HepG2 (cell line): ENCODE measurements around the gene SH3D19. TPM values are rescaled to one million over a fixed set of nuclear protein-coding genes. Genes with fewer than 3 reads are reported as not detected.

Experiments
- ATAC-seq: fragments of 200-7000 bp; cut with Tn5 transposase; 3 replicates; pipeline ENCODE4 v1.9.1; 2020; ENCODE audit warnings: mild to moderate bottlenecking, moderate library complexity
- BruUV-seq: library from RNA; stranded (reverse); fragments of 400-500 nt; replicated peaks from 2 replicates; lab custom pipeline; 2021; lab: Mats Ljungman, UMichigan
- CTCF ChIA-PET: fragments of 300-600 bp; formaldehyde crosslinking; extraction: SDS; loops from one replicate; lab custom pipeline; 2021; ENCODE audit warnings: low total read pairs, inconsistent platforms, low intra/inter-chr PET ratio; lab: Yijun Ruan, JAX
- POLR2A ChIA-PET: fragments of 350-600 bp; sonication (Branson Sonifier 250); formaldehyde crosslinking; loops from one replicate; lab custom pipeline; 2020; ENCODE audit warnings: antibody characterized with exemption, inconsistent platforms; lab: Yijun Ruan, JAX
- DNase-seq: peaks from one replicate; pipeline ENCODE4 v3.0.0-alpha.2; 2015; ENCODE audit warnings: low spot score
- FAIRE-seq: peaks from 3 replicates; lab custom pipeline; 2011; peaks lifted over from hg19 to GRCh38; lab: Jason Lieb, UNC
- H2AFZ ChIP-seq: one replicate; pipeline ENCODE4 v1.6.1; 2011; ENCODE audit warnings: low read length, inconsistent platforms
- H3K27ac ChIP-seq: fragments of 300-600 bp; 3 replicates; pipeline ENCODE4 v1.8.0; 2011; ENCODE audit warnings: mixed run types, mild to moderate bottlenecking, mixed read lengths, low read length, inconsistent platforms; ENCODE audit not compliant: insufficient read depth; ENCODE audit errors: extremely low read length
- H3K27me3 ChIP-seq, 2 experiments: fragments of 200-600 bp in 1 of 2; 2 replicates in 1 of 2; 3 replicates in 1 of 2; pipeline versions ENCODE4 v1.6.0 to v1.8.0; 2011; ENCODE audit warnings: low read length in 2 of 2, mild to moderate bottlenecking in 2 of 2, moderate library complexity in 2 of 2, inconsistent platforms in 1 of 2; ENCODE audit not compliant: insufficient read depth in 2 of 2, control insufficient read depth in 1 of 2
- H3K36me3 ChIP-seq, 2 experiments: fragments of 200-600 bp in 1 of 2; replicated peaks in 1 of 2; 2 replicates in 1 of 2; 3 replicates in 1 of 2; pipeline versions ENCODE4 v1.5.1 to v1.8.0; 2011; ENCODE audit warnings: low read length in 2 of 2, inconsistent platforms in 1 of 2; ENCODE audit not compliant: insufficient read depth in 2 of 2, control insufficient read depth in 1 of 2
- H3K4me1 ChIP-seq: 2 replicates; pipeline ENCODE4 v1.5.1; 2012; ENCODE audit warnings: low read length, inconsistent platforms; ENCODE audit not compliant: insufficient read depth
- H3K4me2 ChIP-seq: 2 replicates; pipeline ENCODE4 v1.6.0; 2011; ENCODE audit warnings: low read depth, low read length, inconsistent platforms
- H3K4me3 ChIP-seq, 3 experiments: fragments of 200-600 bp in 1 of 3; sonication (generic), shearing (Covaris generic) in 1 of 3; replicated peaks in 1 of 3; 2 replicates each; pipeline ENCODE4 v1.5.1; 2011 to 2016; ENCODE audit warnings: low read length in 3 of 3, inconsistent platforms in 2 of 3, low read depth in 2 of 3, mild to moderate bottlenecking in 2 of 3, control low read depth in 1 of 3, mixed read lengths in 1 of 3; ENCODE audit not compliant: insufficient read depth in 1 of 3
- H3K79me2 ChIP-seq: one replicate; pipeline ENCODE4 v1.6.1; 2011; ENCODE audit warnings: low read length, inconsistent platforms; ENCODE audit not compliant: insufficient read depth
- H3K9ac ChIP-seq: 2 replicates; pipeline ENCODE4 v1.6.0; 2011; ENCODE audit warnings: mild to moderate bottlenecking, low read depth, low read length, inconsistent platforms; ENCODE audit not compliant: insufficient read depth
- H3K9me3 ChIP-seq: 2 replicates; pipeline ENCODE4 v1.5.1; 2012; ENCODE audit warnings: mild to moderate bottlenecking, low read length
- H4K20me1 ChIP-seq: 2 replicates; pipeline ENCODE4 v1.6.0; 2011; ENCODE audit warnings: inconsistent platforms, mild to moderate bottlenecking, low read length, moderate library complexity; ENCODE audit not compliant: insufficient read depth
- NFATC3 ChIP-seq: sonication (generic); formaldehyde crosslinking; IDR thresholded peaks from 2 replicates; pipeline ENCODE4 v1.5.1; 2020; ENCODE audit warnings: mild to moderate bottlenecking, missing genetic modification reagents
- NFE2 ChIP-seq: sonication (generic); formaldehyde crosslinking; IDR thresholded peaks from 2 replicates; pipeline ENCODE4 v1.4.0; 2020; ENCODE audit warnings: missing genetic modification reagents
- RXRA ChIP-seq: sonication (generic); formaldehyde crosslinking; IDR thresholded peaks from 2 replicates; pipeline ENCODE4 v1.5.1; 2020; ENCODE audit warnings: missing genetic modification reagents
- SMAD1 ChIP-seq: sonication (generic); formaldehyde crosslinking; IDR thresholded peaks from 2 replicates; pipeline ENCODE4 v1.4.0; 2020; ENCODE audit warnings: missing genetic modification reagents, low read depth, mild to moderate bottlenecking, borderline replicate concordance
- SMAD3 ChIP-seq: sonication (generic); formaldehyde crosslinking; IDR thresholded peaks from 2 replicates; pipeline ENCODE4 v1.4.0; 2020; ENCODE audit warnings: missing genetic modification reagents
- ZNF326 ChIP-seq: sonication (generic); formaldehyde crosslinking; IDR thresholded peaks from 2 replicates; pipeline ENCODE4 v1.4.0; 2020; ENCODE audit warnings: missing genetic modification reagents, borderline replicate concordance
- ZNF451 ChIP-seq: sonication (generic); formaldehyde crosslinking; IDR thresholded peaks from 2 replicates; pipeline ENCODE4 v1.5.0; 2020; ENCODE audit warnings: mild to moderate bottlenecking, missing genetic modification reagents
- ZNF510 ChIP-seq: sonication (generic); formaldehyde crosslinking; IDR thresholded peaks from 2 replicates; pipeline ENCODE4 v1.4.0; 2020; ENCODE audit warnings: low read depth, mild to moderate bottlenecking, missing genetic modification reagents
- ZNF746 ChIP-seq: sonication (generic); formaldehyde crosslinking; IDR thresholded peaks from 2 replicates; pipeline ENCODE4 v1.8.0; 2022; ENCODE audit warnings: mild to moderate bottlenecking, missing genetic modification reagents
- WGBS: methylation state at CpG from one replicate; pipeline ENCODE4 v1.1.6; 2017; ENCODE audit warnings: low lambda C conversion rate; 5-methylcytosine and 5-hydroxymethylcytosine counted together
- in situ Hi-C: cut with HindIII; loops from 2 replicates; pipeline ENCODE4 v1.10.0; 2017; ENCODE audit warnings: low pct_unique_long_range_greater_than_20kb; ENCODE audit not compliant: extremely low pct_ligation_motif_present
- intact Hi-C: fragments of 100-400 bp; cut with micrococcal nuclease; formaldehyde crosslinking; loops from one replicate; pipeline ENCODE4 v1.10.0; 2022; ENCODE audit not compliant: unreplicated experiment
- polyA plus RNA-seq, 8 experiments: library from polyadenylated mRNA; depleted of rRNA in 3 of 8; stranded (reverse) in 7 of 8; unstranded in 1 of 8; fragments of >200 nt; fragmentation: Illumina TruSeq in 4 of 8; extraction: Trizol in 4 of 8; gene quantifications; 2 replicates each; pipeline versions ENCODE4 v1.2.1 to v1.2.3, GENCODE V29; 2011 to 2016; ENCODE audit warnings: low read depth in 4 of 8, missing spikeins in 1 of 8, mixed read lengths in 1 of 8; ENCODE audit not compliant: insufficient read depth in 1 of 8
- total RNA-seq, 5 experiments: library from RNA; depleted of rRNA; stranded (reverse); fragments of >200 nt; fragmentation: Illumina TruSeq; extraction: Trizol; gene quantifications; 2 replicates each; pipeline ENCODE4 v1.2.3, GENCODE V29; 2016; ENCODE audit warnings: low read depth in 1 of 5
- TF ChIP-seq, protein P1 (sequence below): IDR thresholded peaks from 2 replicates; pipeline ENCODE4 v1.6.1; 2016; ENCODE audit warnings: low read depth, control low read depth

SH3D19 gene
- total and polyA plus RNA-seq, 2 of the 13 experiments (the other 11 are each of a cell fraction or from before 2014, with no cell fraction given), result 31.2 to 38.0 TPM

DNA sequence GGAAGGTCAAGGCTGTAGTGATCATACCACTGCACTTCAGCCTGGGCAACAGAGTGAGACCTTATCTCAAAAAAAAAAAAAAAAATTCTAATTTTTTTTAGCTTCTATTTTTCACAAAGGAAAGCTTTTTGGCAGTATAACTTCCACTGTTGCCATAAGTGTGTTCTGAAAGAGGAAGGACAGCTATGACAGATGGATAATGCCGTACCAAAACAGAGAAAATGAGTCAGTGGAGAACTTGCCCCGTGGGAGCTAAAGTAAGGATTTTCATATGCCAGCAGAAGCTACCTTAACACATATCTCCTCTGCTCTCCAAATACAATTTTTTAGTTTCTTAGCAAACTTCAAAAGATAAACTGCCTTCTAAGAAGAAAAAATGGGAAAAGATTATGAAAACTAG is 182.2 kb downstream of the SH3D19 start:
- Histone ChIP-seq H3K4me2 (no peak overlapping the region), H3K27ac (no peak overlapping the region), H3K27me3 (no peaks in the 10 kb centered on the region), H3K9me3 (no peaks in the 10 kb centered on the region), H4K20me1 (no peaks in the 10 kb centered on the region), H2AFZ (no peak overlapping the region), H3K9ac (no peak overlapping the region), H3K4me3 (no peak overlapping the region), H3K4me1 (peaks cover 22% of the 10 kb centered on the region; the same call in 1 of the 2 replicates), H3K79me2 (no peaks in the 10 kb centered on the region), H3K36me3 (peaks cover 26 to 81% of the 10 kb centered on the region in 2 experiments)
- in situ Hi-C loops (no loop called here), intact Hi-C loops (no loop called here)
- BruUV-seq, result no TSS peak
- DNase-seq (no peak), ATAC-seq (no peak), FAIRE-seq (no peak)
- whole genome bisulfite sequencing, result 100% methylated on average over 2 of the region's 2 CpGs
- TF ChIP-seq, protein P1, sequence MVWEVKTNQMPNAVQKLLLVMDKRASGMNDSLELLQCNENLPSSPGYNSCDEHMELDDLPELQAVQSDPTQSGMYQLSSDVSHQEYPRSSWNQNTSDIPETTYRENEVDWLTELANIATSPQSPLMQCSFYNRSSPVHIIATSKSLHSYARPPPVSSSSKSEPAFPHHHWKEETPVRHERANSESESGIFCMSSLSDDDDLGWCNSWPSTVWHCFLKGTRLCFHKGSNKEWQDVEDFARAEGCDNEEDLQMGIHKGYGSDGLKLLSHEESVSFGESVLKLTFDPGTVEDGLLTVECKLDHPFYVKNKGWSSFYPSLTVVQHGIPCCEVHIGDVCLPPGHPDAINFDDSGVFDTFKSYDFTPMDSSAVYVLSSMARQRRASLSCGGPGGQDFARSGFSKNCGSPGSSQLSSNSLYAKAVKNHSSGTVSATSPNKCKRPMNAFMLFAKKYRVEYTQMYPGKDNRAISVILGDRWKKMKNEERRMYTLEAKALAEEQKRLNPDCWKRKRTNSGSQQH (CRISPR knock-in tag), result no peak
- TF ChIP-seq RXRA (CRISPR knock-in tag) (no peak), NFE2 (CRISPR knock-in tag) (no peak), ZNF451 (CRISPR knock-in tag) (no peak), ZNF510 (no peak), NFATC3 (CRISPR knock-in tag) (no peak), ZNF746 (CRISPR knock-in tag) (no peak), ZNF326 (CRISPR knock-in tag) (no peak), SMAD3 (CRISPR knock-in tag) (no peak), SMAD1 (CRISPR knock-in tag) (no peak)
- CTCF ChIA-PET, result no interaction called here
- POLR2A ChIA-PET, result no interaction called here
